Stimulated activated CD4-positive, alpha-beta T cell treated with anti-CD3 and anti-CD28 coated beads, Interleukin-15, amount 100 ng/mL, for 1 hour (primary cell): Measurements from ENCODE around the gene STRN3.
"Not testable (repeated sequence)": the region's sequence is repeated elsewhere in the genome, so short reads cannot be mapped to it uniquely, and the experiment has no call there.

Experiments
- DNase-seq, 2 donors: peaks; one replicate each; pipeline ENCODE4 v3.0.0-alpha.2; 2020; ENCODE audit warnings: low read depth in 1 of 2, low spot score in 1 of 2

STRN3 gene

GRCh38 chr14:31026077-31026449 lies at the start of gene STRN3:
Gene STRN3 (minus strand): TSS chr14:31026379. CDS start chr14:31026185, 194 bp downstream.
- DNase-seq = no peak

- DNase-seq = no peak
Measured at GRCh38 chr14:31075144-31075543, 49.0 kb upstream of the STRN3 start.

GRCh38 chr14:31071151-31071550 lies 45.0 kb upstream of the STRN3 start:
- DNase-seq = no peak

GRCh38 chr14:31070431-31070830 lies 44.3 kb upstream of the STRN3 start:
- no peak for DNase-seq

- no peak for DNase-seq
Measured at GRCh38 chr14:31069343-31069742, 43.2 kb upstream of the STRN3 start.

- no peak for DNase-seq
Measured at GRCh38 chr14:31068235-31068634, 42.1 kb upstream of the STRN3 start.

- DNase-seq = not testable (repeated sequence)
Measured at GRCh38 chr14:31062908-31063307, 36.7 kb upstream of the STRN3 start.

GRCh38 chr14:31060253-31060875 lies 34.2 kb upstream of the STRN3 start:
- DNase-seq = no peak

- DNase-seq = no peak
Measured at GRCh38 chr14:31059152-31059924, 33.2 kb upstream of the STRN3 start.

GRCh38 chr14:31057701-31058364 lies 31.7 kb upstream of the STRN3 start:
- DNase-seq = no peak

- DNase-seq = no peak
Measured at GRCh38 chr14:31057035-31057434, 30.9 kb upstream of the STRN3 start.

- DNase-seq = not testable (repeated sequence)
Measured at GRCh38 chr14:31052905-31053586, 26.9 kb upstream of the STRN3 start.

- DNase-seq = no peak
Measured at GRCh38 chr14:31051511-31051910, 25.3 kb upstream of the STRN3 start.

- DNase-seq = no peak
Measured at GRCh38 chr14:31051023-31051422, 24.8 kb upstream of the STRN3 start.

GRCh38 chr14:31047503-31047902 lies 21.3 kb upstream of the STRN3 start:
- DNase-seq = no peak

- no peak for DNase-seq
Measured at GRCh38 chr14:31045501-31046080, 19.4 kb upstream of the STRN3 start.

GRCh38 chr14:31043379-31043778 lies 17.2 kb upstream of the STRN3 start:
- DNase-seq = no peak

- DNase-seq = not testable (repeated sequence)
Measured at GRCh38 chr14:31042893-31043292, 16.7 kb upstream of the STRN3 start.

GRCh38 chr14:31042300-31042699 lies 16.1 kb upstream of the STRN3 start:
- no peak for DNase-seq

- DNase-seq = no peak
Measured at GRCh38 chr14:31038521-31039166, 12.5 kb upstream of the STRN3 start.

GRCh38 chr14:31037709-31038221 lies 11.6 kb upstream of the STRN3 start:
- no peak for DNase-seq
